Activated T-helper 1 cell treated with anti-CD3 and anti-CD28 coated beads, Interleukin-12 subunit alpha, Interleukin-12 subunit beta, Interleukin-2, Interleukin-4 antibody, amounts not matched to agents 30 ng/mL and 10 ng/mL and 1 ng/mL, durations not matched to agents 14 hours and 24 hours and 36 hours (primary cell): ENCODE results near the gene FETUB. TPM values are rescaled to one million over a fixed set of nuclear protein-coding genes. Genes with fewer than 3 reads are reported as not detected.

ENCODE experiments used
- DNase-seq: peaks from one replicate; pipeline ENCODE4 v3.0.0; 2021; ENCODE audit warnings: low spot score
- H3K27ac Mint-ChIP-seq: one replicate; pipeline ENCODE4 v1.8.0; 2021; ENCODE audit warnings: mild to moderate bottlenecking, mixed read lengths
- H3K27me3 Mint-ChIP-seq: one replicate; pipeline ENCODE4 v1.8.0; 2022; ENCODE audit warnings: mild to moderate bottlenecking, moderate library complexity, mixed read lengths; ENCODE audit not compliant: insufficient read depth
- H3K36me3 Mint-ChIP-seq: one replicate; pipeline ENCODE4 v1.8.0; 2021; ENCODE audit warnings: low read depth, mixed read lengths
- H3K4me1 Mint-ChIP-seq: one replicate; pipeline ENCODE4 v1.8.0; 2021; ENCODE audit warnings: low read depth, mixed read lengths
- H3K4me3 Mint-ChIP-seq: one replicate; pipeline ENCODE4 v1.8.0; 2021; ENCODE audit warnings: mild to moderate bottlenecking, moderate library complexity, mixed read lengths
- H3K9me3 Mint-ChIP-seq: one replicate; pipeline ENCODE4 v1.8.0; 2021; ENCODE audit warnings: mixed read lengths
- intact Hi-C: fragments of 100-400 bp; cut with micrococcal nuclease; formaldehyde crosslinking; loops from one replicate; pipeline ENCODE4 v1.15.1; 2024
- total RNA-seq: library from RNA; stranded (reverse); gene quantifications from 2 replicates; pipeline ENCODE4 v1.2.3, GENCODE V29; 2022

FETUB gene
- total RNA-seq, 1 donor from 2014 or later: not detected

- no peaks in the 10 kb centered on the region for H3K27me3 Mint-ChIP-seq
- H3K4me1 Mint-ChIP-seq: peaks cover 46% of the 10 kb centered on the region
- no peaks in the 10 kb centered on the region for H3K9me3 Mint-ChIP-seq
- no peak overlapping the region for H3K4me3 Mint-ChIP-seq
- no peaks in the 10 kb centered on the region for H3K36me3 Mint-ChIP-seq
- intact Hi-C loops: no loop called here
- no peak for DNase-seq
- H3K27ac Mint-ChIP-seq: no peak overlapping the region
These were observed 6.6 kb downstream of the FETUB start for GRCh38 chr3:186646841-186647240.

DNA sequence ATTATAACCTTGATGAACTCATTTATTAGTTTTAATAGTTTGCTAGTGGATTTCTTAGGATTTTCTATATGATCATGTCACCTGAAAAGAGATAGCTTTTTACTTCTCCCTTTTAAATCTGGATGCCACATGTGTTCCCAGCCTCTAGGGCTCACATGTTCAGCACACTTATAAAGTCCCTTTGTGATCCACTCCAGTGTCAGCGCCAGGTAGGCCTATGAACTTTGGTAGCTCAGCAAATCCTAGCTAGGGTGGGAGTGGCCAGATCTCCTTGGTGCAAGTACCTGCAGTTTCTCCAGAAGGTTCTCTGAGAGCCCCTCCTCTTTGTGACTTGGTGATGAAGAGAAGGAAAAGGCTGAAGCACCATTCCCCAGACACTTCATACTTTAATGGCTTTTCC is 8.7 kb downstream of the FETUB start:
- intact Hi-C loops: no loop called here
- H3K27ac Mint-ChIP-seq: no peak overlapping the region
- no peaks in the 10 kb centered on the region for H3K36me3 Mint-ChIP-seq
- H3K9me3 Mint-ChIP-seq: no peaks in the 10 kb centered on the region
- H3K4me3 Mint-ChIP-seq: no peak overlapping the region
- peaks cover 26% of the 10 kb centered on the region for H3K4me1 Mint-ChIP-seq
- no peaks in the 10 kb centered on the region for H3K27me3 Mint-ChIP-seq
- no peak for DNase-seq

DNA sequence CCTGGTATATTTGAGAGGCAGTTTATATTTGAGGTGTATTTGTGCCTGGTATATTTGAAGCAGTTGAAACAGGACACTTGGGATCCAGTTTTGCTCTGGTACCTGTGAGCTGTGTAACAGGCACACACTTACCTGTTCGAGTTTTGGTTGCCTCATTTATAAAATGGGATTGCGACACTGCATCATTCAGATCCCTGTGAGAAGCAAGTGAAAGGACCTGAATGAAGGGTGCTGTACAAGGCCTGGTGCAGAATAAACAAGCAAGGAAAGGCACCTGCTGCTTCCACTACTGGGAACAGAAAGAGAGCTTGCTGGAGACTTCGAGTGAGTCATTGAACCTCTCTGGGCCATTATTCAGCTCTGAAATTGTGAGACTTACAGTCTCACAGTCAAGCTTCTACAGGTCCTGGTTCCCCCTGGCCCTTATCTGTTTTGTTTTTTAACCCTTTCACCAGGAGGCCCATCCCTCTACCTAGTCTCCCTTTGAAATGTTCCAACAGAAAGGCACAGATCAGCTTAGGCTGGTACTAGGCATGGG is 11.5 kb downstream of the FETUB start:
- H3K4me1 Mint-ChIP-seq: peaks cover 13% of the 10 kb centered on the region
- H3K27me3 Mint-ChIP-seq: peaks cover 4% of the 10 kb centered on the region
- no peaks in the 10 kb centered on the region for H3K36me3 Mint-ChIP-seq
- DNase-seq: no peak
- intact Hi-C loops: loop anchor here (2.0 kb wide), 1 partner anchor 17 kb away; no protein-coding TSS in a partner anchor
- no peak overlapping the region for H3K4me3 Mint-ChIP-seq
- H3K9me3 Mint-ChIP-seq: no peaks in the 10 kb centered on the region
- no peak overlapping the region for H3K27ac Mint-ChIP-seq

DNA sequence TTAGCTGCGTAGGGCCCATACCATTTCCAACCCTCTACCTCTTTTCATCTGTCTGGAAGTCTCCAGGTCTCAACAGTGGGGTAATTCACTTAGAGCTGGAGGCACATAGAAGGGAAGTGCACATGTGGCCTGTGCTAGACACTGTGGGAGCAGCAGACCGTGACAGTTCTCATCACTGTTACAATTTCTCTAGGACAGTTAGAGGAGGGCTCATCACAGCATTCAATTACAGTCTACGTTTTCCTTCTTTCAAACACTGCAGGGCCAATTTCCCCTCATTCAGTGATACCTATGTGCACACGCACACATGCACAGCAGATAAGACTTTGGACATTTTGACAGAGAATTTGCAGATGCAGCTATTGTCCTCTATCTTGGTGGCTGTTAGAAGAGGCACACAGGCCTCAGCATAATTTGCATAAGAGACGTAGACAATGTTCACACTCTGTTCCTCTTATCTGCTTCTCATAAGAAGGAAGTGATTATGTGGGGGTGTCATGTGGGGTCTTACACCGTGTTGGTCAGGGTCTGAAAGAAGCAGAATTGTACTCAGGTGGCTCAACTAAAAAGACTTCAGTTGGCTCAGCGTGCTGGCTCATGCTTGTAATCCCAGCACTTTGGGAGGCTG is 13.0 kb downstream of the FETUB start:
- H3K27me3 Mint-ChIP-seq: peaks cover 8% of the 10 kb centered on the region
- H3K4me1 Mint-ChIP-seq: peaks cover 5% of the 10 kb centered on the region
- H3K27ac Mint-ChIP-seq: no peak overlapping the region
- H3K36me3 Mint-ChIP-seq: no peaks in the 10 kb centered on the region
- intact Hi-C loops: loop anchor here (2.0 kb wide), 1 partner anchor 18 kb away; no protein-coding TSS in a partner anchor
- H3K9me3 Mint-ChIP-seq: no peaks in the 10 kb centered on the region
- H3K4me3 Mint-ChIP-seq: no peak overlapping the region
- DNase-seq: no peak

DNA sequence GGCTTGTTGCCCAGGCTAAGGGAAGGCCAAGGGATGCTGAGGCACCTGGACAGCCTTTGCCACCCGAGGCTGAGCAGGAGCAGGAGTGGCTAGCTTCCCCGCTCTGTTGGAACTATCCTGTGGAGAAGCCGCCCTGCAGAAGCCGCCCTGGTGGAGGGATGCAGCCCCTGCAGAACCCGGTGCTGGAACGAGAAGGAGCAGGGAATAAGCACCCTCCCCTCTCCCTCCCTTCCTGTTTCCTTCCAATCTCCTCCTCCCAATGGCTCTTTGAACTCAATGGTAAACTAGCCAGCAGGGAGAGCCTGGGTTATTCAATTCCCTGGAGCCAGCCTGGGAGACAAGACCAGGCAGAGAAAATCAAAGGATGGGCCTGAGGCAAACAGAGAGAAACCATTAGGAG is 13.8 kb downstream of the FETUB start:
- DNase-seq: no peak
- Mint-ChIP-seq H3K9me3 (no peaks in the 10 kb centered on the region), H3K4me3 (no peak overlapping the region), H3K27me3 (peaks cover 13% of the 10 kb centered on the region), H3K36me3 (no peaks in the 10 kb centered on the region), H3K4me1 (peaks cover 5% of the 10 kb centered on the region), H3K27ac (no peak overlapping the region)
- intact Hi-C loops: loop anchor here (2.0 kb wide), 1 partner anchor 19 kb away; no protein-coding TSS in a partner anchor

DNA sequence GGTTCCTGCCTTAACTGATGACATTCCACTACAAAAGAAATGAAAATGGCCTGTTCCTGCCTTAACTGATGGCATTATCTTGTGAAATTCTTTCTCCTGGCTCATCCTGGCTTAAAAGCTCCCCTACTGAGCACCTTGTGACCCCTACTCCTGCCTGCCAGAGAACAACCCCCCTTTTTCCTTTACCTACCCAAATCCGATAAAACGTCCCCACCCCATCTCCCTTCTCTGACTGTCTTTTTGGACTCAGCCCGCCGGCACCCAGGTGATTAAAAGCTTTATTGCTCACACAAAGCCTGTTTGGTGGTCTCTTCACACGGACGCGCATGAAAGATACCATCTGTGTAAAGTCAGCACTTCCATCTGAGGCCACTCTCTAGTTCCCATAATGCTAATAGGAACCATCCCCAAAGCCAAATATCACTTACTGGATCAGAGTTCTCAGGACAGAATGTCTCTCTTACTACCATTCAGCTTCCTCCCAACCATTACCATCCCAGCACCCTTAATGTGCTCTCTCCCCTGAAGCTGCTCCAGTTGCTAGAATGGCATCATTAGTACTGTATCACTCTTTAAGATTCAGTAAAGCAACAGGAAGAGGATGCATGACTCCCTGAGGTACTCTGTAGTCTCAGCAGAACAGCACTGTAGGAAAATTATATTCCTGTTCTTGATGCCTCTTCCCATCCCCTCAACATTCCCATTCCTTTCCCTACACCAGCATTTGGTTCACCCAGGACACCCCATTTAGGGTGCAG is 23.3 kb downstream of the FETUB start:
- no peaks in the 10 kb centered on the region for H3K9me3 Mint-ChIP-seq
- DNase-seq: no peak
- no peak overlapping the region for H3K27ac Mint-ChIP-seq
- no peak overlapping the region for H3K4me3 Mint-ChIP-seq
- peaks cover 5% of the 10 kb centered on the region for H3K4me1 Mint-ChIP-seq
- no peaks in the 10 kb centered on the region for H3K36me3 Mint-ChIP-seq
- H3K27me3 Mint-ChIP-seq: peaks cover 8% of the 10 kb centered on the region
- intact Hi-C loops: loop anchor here (5.0 kb wide), 1 partner anchor 804 kb away; no protein-coding TSS in a partner anchor

GRCh38 chr3:186664119-186664495 is 23.9 kb downstream of the FETUB start:
- no peak overlapping the region for H3K27ac Mint-ChIP-seq
- H3K27me3 Mint-ChIP-seq: peaks cover 5% of the 10 kb centered on the region
- H3K36me3 Mint-ChIP-seq: no peaks in the 10 kb centered on the region
- no peak overlapping the region for H3K4me3 Mint-ChIP-seq
- no peaks in the 10 kb centered on the region for H3K9me3 Mint-ChIP-seq
- intact Hi-C loops: loop anchor here (5.0 kb wide), 1 partner anchor 803 kb away; no protein-coding TSS in a partner anchor
- H3K4me1 Mint-ChIP-seq: peaks cover 7% of the 10 kb centered on the region
- DNase-seq: no peak

DNA sequence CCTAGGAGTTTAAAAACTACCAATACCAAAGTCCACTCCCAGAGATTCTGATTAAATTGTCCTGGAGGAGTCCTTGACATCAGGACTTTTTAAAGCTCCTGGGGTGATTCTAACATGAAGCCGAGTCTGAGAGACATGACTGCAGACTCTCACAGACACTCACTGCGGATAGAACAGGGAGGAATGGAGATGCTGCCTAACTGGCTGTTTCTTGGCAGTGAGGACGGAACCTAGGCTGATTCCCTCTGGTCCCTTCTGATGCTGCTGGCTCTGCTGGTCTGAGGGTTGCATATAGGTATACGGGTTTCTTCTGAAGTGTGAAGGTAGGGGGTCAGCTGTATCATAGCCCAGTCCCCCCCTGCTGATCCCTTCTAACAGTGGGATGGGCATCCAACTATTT is 24.3 kb downstream of the FETUB start:
- H3K27ac Mint-ChIP-seq: no peak overlapping the region
- H3K27me3 Mint-ChIP-seq: peaks cover 3% of the 10 kb centered on the region
- peaks cover 11% of the 10 kb centered on the region for H3K4me1 Mint-ChIP-seq
- intact Hi-C loops: loop anchor here (5.0 kb wide), 1 partner anchor 803 kb away; no protein-coding TSS in a partner anchor
- no peaks in the 10 kb centered on the region for H3K9me3 Mint-ChIP-seq
- H3K4me3 Mint-ChIP-seq: no peak overlapping the region
- no peak for DNase-seq
- H3K36me3 Mint-ChIP-seq: no peaks in the 10 kb centered on the region

DNA sequence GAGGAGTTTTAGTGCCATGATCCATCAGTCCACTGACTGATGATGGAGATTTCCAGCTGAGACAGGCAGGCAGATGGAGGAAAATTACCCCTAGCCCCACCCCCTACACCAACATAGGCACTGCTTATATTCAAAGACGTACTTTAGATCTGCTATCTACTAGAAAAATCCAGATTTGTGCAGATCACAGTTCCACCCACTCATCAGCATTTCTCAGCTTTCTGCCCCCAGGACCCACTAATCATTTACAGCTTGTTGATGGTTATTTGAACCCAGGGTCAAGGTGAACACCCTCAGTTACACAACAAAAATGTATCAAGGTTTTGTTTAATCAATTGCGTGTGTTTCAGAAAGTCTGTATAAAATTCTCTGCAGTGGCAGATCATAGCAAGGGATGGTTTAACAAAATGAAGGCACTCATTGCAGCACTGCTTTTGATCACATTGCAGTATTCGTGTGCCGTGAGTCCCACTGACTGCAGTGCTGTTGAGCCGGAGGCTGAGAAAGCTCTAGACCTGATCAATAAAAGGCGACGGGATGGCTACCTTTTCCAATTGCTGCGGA is 25.5 kb downstream of the FETUB start, which contains the start of gene HRG:
Gene HRG (plus strand): TSS at position 390 of the 564 bp plus-strand sequence. CDS start 18 bp downstream, at position 408.
- Mint-ChIP-seq H3K27ac (no peak within 1 kb of the TSS), H3K4me1 (peaks cover 19% of the 10 kb centered on the region), H3K9me3 (no peaks in the 10 kb centered on the region), H3K36me3 (no peaks in the 10 kb centered on the region), H3K4me3 (no peak within 1 kb of the TSS), H3K27me3 (peaks cover 3% of the 10 kb centered on the region)
- intact Hi-C loops: no loop called here
- DNase-seq: no peak

DNA sequence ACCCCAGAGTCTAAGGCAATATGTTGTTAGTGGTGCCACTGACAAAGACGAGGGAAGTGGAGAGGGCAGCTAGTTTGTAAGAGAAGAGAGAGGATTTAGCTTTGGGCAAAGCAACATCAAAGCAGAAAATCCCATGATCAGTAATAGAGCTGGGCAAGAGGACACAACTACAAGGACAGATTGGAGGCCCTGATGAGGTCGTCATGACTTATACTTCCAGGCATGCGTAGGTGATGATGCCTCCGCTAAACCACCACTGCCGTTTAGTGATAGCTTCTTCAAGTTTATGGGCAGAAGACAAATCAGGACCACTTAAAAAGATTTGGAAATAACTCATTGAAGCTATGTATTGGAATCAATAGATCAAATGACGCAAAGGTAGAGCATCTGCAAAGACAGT is 28.2 kb downstream of the FETUB start:
- H3K36me3 Mint-ChIP-seq: no peaks in the 10 kb centered on the region
- no peaks in the 10 kb centered on the region for H3K9me3 Mint-ChIP-seq
- intact Hi-C loops: no loop called here
- H3K27ac Mint-ChIP-seq: no peak overlapping the region
- H3K4me1 Mint-ChIP-seq: peaks cover 19% of the 10 kb centered on the region
- DNase-seq: no peak
- H3K27me3 Mint-ChIP-seq: peaks cover 6% of the 10 kb centered on the region
- no peak overlapping the region for H3K4me3 Mint-ChIP-seq

- Mint-ChIP-seq H3K27ac (no peak overlapping the region), H3K9me3 (no peaks in the 10 kb centered on the region), H3K36me3 (no peaks in the 10 kb centered on the region), H3K4me3 (no peak overlapping the region), H3K4me1 (peaks cover 19% of the 10 kb centered on the region), H3K27me3 (peaks cover 12% of the 10 kb centered on the region)
- intact Hi-C loops: no loop called here
- no peak for DNase-seq
These were observed 29.3 kb downstream of the FETUB start for GRCh38 chr3:186669378-186670084.

- intact Hi-C loops: no loop called here
- no peak for DNase-seq
- peaks cover 2% of the 10 kb centered on the region for H3K36me3 Mint-ChIP-seq
- no peak overlapping the region for H3K4me3 Mint-ChIP-seq
- H3K9me3 Mint-ChIP-seq: no peaks in the 10 kb centered on the region
- peaks cover 15% of the 10 kb centered on the region for H3K27me3 Mint-ChIP-seq
- peaks cover 19% of the 10 kb centered on the region for H3K4me1 Mint-ChIP-seq
- no peak overlapping the region for H3K27ac Mint-ChIP-seq
These were observed 30.0 kb downstream of the FETUB start for GRCh38 chr3:186670155-186670554.
